Measurements from ENCODE around the gene SULF2. TPM values are rescaled to one million over a fixed set of nuclear protein-coding genes. Genes with fewer than 3 reads are reported as not detected.

SULF2 gene
- total RNA-seq, 1 donor from 2014 or later: 40.4 TPM

DNA sequence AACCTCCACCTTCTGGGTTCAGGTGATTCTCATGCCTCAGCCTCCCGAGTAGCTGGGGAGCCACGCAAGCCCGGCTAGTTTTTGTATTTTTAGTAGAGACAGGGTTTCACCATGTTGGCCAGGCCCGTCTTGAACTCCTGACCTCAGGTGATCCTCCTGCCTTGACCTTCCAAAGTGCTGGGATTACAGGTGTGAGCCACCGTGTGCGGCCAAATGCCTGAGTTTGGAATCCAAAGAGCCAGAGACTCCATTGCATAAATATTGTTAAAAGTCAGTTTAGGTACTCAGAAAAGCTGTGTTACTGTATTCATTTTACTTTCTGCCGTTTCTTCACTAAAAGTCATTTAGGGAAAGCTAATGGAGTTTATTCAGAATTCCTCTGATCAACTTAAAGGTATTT, 137.3 kb downstream of the SULF2 start:
- TF ChIP-seq, protein P1, sequence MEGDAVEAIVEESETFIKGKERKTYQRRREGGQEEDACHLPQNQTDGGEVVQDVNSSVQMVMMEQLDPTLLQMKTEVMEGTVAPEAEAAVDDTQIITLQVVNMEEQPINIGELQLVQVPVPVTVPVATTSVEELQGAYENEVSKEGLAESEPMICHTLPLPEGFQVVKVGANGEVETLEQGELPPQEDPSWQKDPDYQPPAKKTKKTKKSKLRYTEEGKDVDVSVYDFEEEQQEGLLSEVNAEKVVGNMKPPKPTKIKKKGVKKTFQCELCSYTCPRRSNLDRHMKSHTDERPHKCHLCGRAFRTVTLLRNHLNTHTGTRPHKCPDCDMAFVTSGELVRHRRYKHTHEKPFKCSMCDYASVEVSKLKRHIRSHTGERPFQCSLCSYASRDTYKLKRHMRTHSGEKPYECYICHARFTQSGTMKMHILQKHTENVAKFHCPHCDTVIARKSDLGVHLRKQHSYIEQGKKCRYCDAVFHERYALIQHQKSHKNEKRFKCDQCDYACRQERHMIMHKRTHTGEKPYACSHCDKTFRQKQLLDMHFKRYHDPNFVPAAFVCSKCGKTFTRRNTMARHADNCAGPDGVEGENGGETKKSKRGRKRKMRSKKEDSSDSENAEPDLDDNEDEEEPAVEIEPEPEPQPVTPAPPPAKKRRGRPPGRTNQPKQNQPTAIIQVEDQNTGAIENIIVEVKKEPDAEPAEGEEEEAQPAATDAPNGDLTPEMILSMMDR (IDR thresholded peaks at IDR 0.05): no peak
- Mint-ChIP-seq H3K27me3 (ENCODE audit: unreplicated experiment) (no peaks in the 10 kb centered on the region), H3K9me3 (ENCODE audit: unreplicated experiment) (no peaks in the 10 kb centered on the region), H3K4me3 (ENCODE audit: unreplicated experiment) (no peak overlapping the region), H3K36me3 (ENCODE audit: unreplicated experiment) (peaks cover 59% of the 10 kb centered on the region), H3K4me1 (ENCODE audit: unreplicated experiment) (peaks cover 5% of the 10 kb centered on the region), H3K27ac (ENCODE audit: unreplicated experiment) (no peak overlapping the region)
- no peak for DNase-seq (ENCODE audit: extremely low spot score, unreplicated experiment)

DNA sequence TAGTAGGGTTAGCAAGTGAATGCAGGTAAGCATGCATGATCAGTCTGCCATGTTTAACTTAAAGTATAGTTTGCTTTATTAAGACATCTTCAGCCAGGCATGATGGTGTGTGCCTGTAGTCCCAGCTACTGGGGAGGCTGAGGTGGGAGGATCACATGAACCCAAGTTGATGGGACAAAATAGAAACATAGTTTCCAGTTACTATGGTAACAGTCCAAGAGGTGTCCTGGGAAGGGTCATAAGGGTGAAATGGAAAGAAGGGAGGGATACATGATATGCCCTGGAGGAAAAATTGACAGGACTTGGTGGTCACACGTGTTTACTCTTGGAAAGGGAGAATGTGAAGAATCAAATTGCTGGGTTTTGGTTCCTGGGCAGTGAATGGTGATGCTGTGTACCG, 139.6 kb downstream of the SULF2 start:
- Mint-ChIP-seq H3K27ac (ENCODE audit: unreplicated experiment) (peak overlapping the region; percentile 37), H3K36me3 (ENCODE audit: unreplicated experiment) (peaks cover 56% of the 10 kb centered on the region), H3K27me3 (ENCODE audit: unreplicated experiment) (no peaks in the 10 kb centered on the region), H3K4me1 (ENCODE audit: unreplicated experiment) (peaks cover 5% of the 10 kb centered on the region), H3K9me3 (ENCODE audit: unreplicated experiment) (no peaks in the 10 kb centered on the region), H3K4me3 (ENCODE audit: unreplicated experiment) (no peak overlapping the region)
- TF ChIP-seq, protein P1 (IDR thresholded peaks at IDR 0.05): no peak
- no peak for DNase-seq (ENCODE audit: extremely low spot score, unreplicated experiment)

DNA sequence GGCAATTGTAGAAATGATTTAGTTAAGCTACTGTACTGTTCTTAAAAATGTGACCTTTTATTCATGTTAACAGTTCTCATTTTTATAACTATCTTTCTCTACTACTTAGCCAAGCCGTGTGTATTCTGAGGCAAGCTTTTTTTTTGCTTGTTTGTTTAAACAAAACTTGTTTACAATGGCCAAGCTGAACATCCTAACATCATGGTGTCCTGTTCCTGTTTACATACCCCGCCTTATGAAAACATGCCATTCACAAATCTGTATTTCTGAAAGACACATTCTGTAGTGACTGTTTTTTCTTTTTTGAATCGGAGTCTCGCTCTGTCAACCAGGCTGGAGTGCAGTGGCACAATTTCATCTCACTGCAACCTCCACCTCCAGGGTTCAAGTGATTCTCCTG, 142.7 kb downstream of the SULF2 start:
- TF ChIP-seq, protein P1 (IDR thresholded peaks at IDR 0.05): no peak
- Mint-ChIP-seq H3K36me3 (ENCODE audit: unreplicated experiment) (peaks cover 63% of the 10 kb centered on the region), H3K27me3 (ENCODE audit: unreplicated experiment) (no peaks in the 10 kb centered on the region), H3K27ac (ENCODE audit: unreplicated experiment) (no peak overlapping the region), H3K9me3 (ENCODE audit: unreplicated experiment) (no peaks in the 10 kb centered on the region), H3K4me1 (ENCODE audit: unreplicated experiment) (peaks cover 16% of the 10 kb centered on the region), H3K4me3 (ENCODE audit: unreplicated experiment) (no peak overlapping the region)
- no peak for DNase-seq (ENCODE audit: extremely low spot score, unreplicated experiment)

GRCh38 chr20:47642118-47642517, 143.2 kb downstream of the SULF2 start:
- TF ChIP-seq, protein P1 (IDR thresholded peaks at IDR 0.05): no peak
- H3K27ac Mint-ChIP-seq (ENCODE audit: unreplicated experiment): no peak overlapping the region
- peaks cover 16% of the 10 kb centered on the region for H3K4me1 Mint-ChIP-seq (ENCODE audit: unreplicated experiment)

DNA sequence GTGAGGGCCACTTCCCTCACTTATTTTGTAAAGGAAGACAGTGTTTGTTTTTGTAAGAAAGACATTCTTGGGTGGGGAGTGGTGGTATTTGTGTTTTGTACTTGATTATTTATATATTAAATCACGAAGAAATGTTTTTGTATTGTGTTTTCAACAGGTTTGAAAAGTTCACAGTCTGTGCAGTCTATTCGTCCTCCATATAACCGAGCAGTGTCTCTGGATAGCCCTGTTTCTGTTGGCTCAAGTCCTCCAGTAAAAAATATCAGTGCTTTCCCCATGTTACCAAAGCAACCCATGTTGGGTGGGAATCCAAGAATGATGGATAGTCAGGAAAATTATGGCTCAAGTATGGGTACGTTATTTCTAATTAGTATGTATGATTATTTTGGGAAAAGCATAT, 146.4 kb downstream of the SULF2 start:
- TF ChIP-seq, protein P1 (IDR thresholded peaks at IDR 0.05): no peak
- Mint-ChIP-seq H3K27ac (ENCODE audit: unreplicated experiment) (peak overlapping the region; percentile 57), H3K4me1 (ENCODE audit: unreplicated experiment) (peaks cover 11% of the 10 kb centered on the region), H3K4me3 (ENCODE audit: unreplicated experiment) (no peak overlapping the region), H3K9me3 (ENCODE audit: unreplicated experiment) (no peaks in the 10 kb centered on the region), H3K27me3 (ENCODE audit: unreplicated experiment) (no peaks in the 10 kb centered on the region), H3K36me3 (ENCODE audit: unreplicated experiment) (peaks cover 69% of the 10 kb centered on the region)
- DNase-seq (ENCODE audit: extremely low spot score, unreplicated experiment): no peak

More at GRCh38 chr20:47642118-47642517, 143.2 kb downstream of the SULF2 start:
- H3K36me3 Mint-ChIP-seq (ENCODE audit: unreplicated experiment): peaks cover 66% of the 10 kb centered on the region
- H3K27me3 Mint-ChIP-seq (ENCODE audit: unreplicated experiment): no peaks in the 10 kb centered on the region
- no peak for DNase-seq (ENCODE audit: extremely low spot score, unreplicated experiment)
- H3K9me3 Mint-ChIP-seq (ENCODE audit: unreplicated experiment): no peaks in the 10 kb centered on the region
- H3K4me3 Mint-ChIP-seq (ENCODE audit: unreplicated experiment): no peak overlapping the region

Data from osteocyte (in vitro differentiated cells).